OCI-LY7 (cell line): Measurements from ENCODE around the gene MLLT10. TPM values are rescaled to one million over a fixed set of nuclear protein-coding genes. Genes with fewer than 3 reads are reported as not detected.

Experiments used
- BruUV-seq: library from RNA; stranded (reverse); fragments of 400-500 nt; replicated peaks from 2 replicates; lab custom pipeline; 2021; lab: Mats Ljungman, UMichigan
- CTCF ChIA-PET: fragments of 300-600 bp; sonication (Branson Sonifier 250); formaldehyde crosslinking; loops from one replicate; lab custom pipeline; 2022; ENCODE audit warnings: antibody characterized with exemption; ENCODE audit not compliant: unreplicated experiment; lab: Charles Lee
- POLR2A ChIA-PET: fragments of 300-600 bp; sonication (Branson Sonifier 250); formaldehyde crosslinking; loops from one replicate; lab custom pipeline; 2022; ENCODE audit warnings: antibody characterized with exemption; lab: Charles Lee
- DNase-seq: peaks from one replicate; pipeline ENCODE4 v3.0.0-alpha.2; 2015; ENCODE audit warnings: low spot score
- H2AFZ ChIP-seq: fragments of 200-600 bp; sonication (generic), shearing (Covaris generic); 2 replicates; pipeline ENCODE4 v1.6.1; 2014; ENCODE audit warnings: mild to moderate bottlenecking, antibody characterized with exemption, low read length, moderate library complexity
- H3K27ac ChIP-seq: fragments of 200-600 bp; sonication (generic); 2 replicates; pipeline ENCODE4 v1.5.1; 2014; ENCODE audit warnings: mixed run types, low read depth, mild to moderate bottlenecking, moderate library complexity, low read length, inconsistent platforms; ENCODE audit not compliant: poor library complexity, severe bottlenecking
- H3K36me3 ChIP-seq: fragments of 200-600 bp; sonication (generic); 2 replicates; pipeline ENCODE4 v1.6.1; 2014; ENCODE audit warnings: mild to moderate bottlenecking, antibody characterized with exemption, low read length, moderate library complexity, mixed read lengths; ENCODE audit not compliant: insufficient read depth
- H3K4me1 ChIP-seq: fragments of 200-600 bp; sonication (generic); 2 replicates; pipeline ENCODE4 v1.5.1; 2014; ENCODE audit warnings: mild to moderate bottlenecking, low read length; ENCODE audit not compliant: insufficient read depth, poor library complexity, severe bottlenecking
- H3K4me2 ChIP-seq: fragments of 200-600 bp; sonication (generic); 2 replicates; pipeline ENCODE4 v1.6.1; 2014; ENCODE audit warnings: mild to moderate bottlenecking, low read length
- H3K4me3 ChIP-seq: fragments of 200-600 bp; sonication (generic); 2 replicates; pipeline ENCODE4 v1.5.1; 2014; ENCODE audit warnings: mild to moderate bottlenecking, low read depth, low read length; ENCODE audit not compliant: poor library complexity, severe bottlenecking
- H3K79me2 ChIP-seq: fragments of 200-600 bp; sonication (generic); 2 replicates; pipeline ENCODE4 v1.6.1; 2016; ENCODE audit warnings: low read depth, mild to moderate bottlenecking, low read length, moderate library complexity, mixed read lengths; ENCODE audit not compliant: insufficient read depth
- H3K9me2 ChIP-seq: fragments of 200-600 bp; sonication (generic); 2 replicates; pipeline ENCODE4 v1.6.1; 2016; ENCODE audit warnings: mild to moderate bottlenecking, low read length, mixed read lengths; ENCODE audit not compliant: insufficient read depth
- H3K9me3 ChIP-seq: fragments of 200-600 bp; sonication (generic); 2 replicates; pipeline ENCODE4 v1.6.1; 2014; ENCODE audit warnings: mild to moderate bottlenecking, mixed run types, low read length, mixed read lengths
- H4K20me1 ChIP-seq: fragments of 200-600 bp; sonication (generic); 2 replicates; pipeline ENCODE4 v1.6.1; 2014; ENCODE audit warnings: mild to moderate bottlenecking, antibody characterized with exemption, low read length, moderate library complexity, mixed read lengths; ENCODE audit not compliant: insufficient read depth
- EZH2phosphoT487 ChIP-seq: fragments of 200-600 bp; sonication (generic); IDR thresholded peaks from 2 replicates; pipeline ENCODE4 v1.6.1; 2018; ENCODE audit warnings: low read depth, borderline replicate concordance, mild to moderate bottlenecking, mixed run types, antibody characterized with exemption, low read length, moderate library complexity, mixed read lengths
- intact Hi-C: fragments of 100-400 bp; cut with micrococcal nuclease; formaldehyde crosslinking; loops from one replicate; pipeline ENCODE4 v1.10.0; 2022; ENCODE audit not compliant: unreplicated experiment
- total RNA-seq, 2 experiments: library from RNA; depleted of rRNA in 1 of 2; stranded (reverse); fragments of >200 nt in 1 of 2; shearing (Covaris generic) in 1 of 2; gene quantifications; 2 replicates each; pipeline ENCODE4 v1.2.3, GENCODE V29; 2014 to 2022
- TF ChIP-seq, protein P1 (sequence below): fragments of 200-600 bp; sonication (generic); conservative IDR thresholded peaks from 2 replicates; pipeline ENCODE4 v1.5.1; 2014; ENCODE audit warnings: mild to moderate bottlenecking, antibody characterized with exemption, low read length, moderate library complexity, mixed read lengths

Gene MLLT10
- total RNA-seq, 2 experiments from 2014 or later, result 68.4 to 74.0 TPM

DNA sequence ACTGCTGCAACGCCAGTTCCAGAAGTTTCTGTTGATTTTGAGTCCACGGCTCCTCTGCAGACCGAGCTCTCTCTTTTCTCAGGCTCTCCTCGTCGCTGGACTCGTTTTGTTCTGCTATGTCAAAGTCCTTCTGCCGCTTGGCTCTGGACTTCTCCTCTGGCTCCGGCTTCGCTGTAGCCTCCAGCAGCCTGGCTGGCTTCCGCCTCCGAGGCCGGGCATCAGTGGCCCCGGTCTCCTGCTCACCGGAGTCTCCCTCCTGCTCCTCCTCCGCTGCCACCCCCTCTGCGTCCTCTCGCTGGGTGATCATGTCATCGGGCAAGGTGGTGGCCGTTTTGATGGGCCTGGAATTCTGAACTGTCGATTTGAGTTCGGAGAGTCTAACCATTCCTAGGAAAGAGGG, 225.2 kb downstream of the MLLT10 start:
- Histone ChIP-seq H3K79me2 (no peaks in the 10 kb centered on the region), H3K9me3 (no peaks in the 10 kb centered on the region), H3K27ac (no peak overlapping the region), H2AFZ (no peak overlapping the region), H3K4me2 (no peak overlapping the region), H3K9me2 (no peaks in the 10 kb centered on the region), H3K4me1 (no peaks in the 10 kb centered on the region), H3K4me3 (no peak overlapping the region), H4K20me1 (no peaks in the 10 kb centered on the region), H3K36me3 (no peaks in the 10 kb centered on the region)
- ChIA-PET POLR2A (no interaction called here), CTCF (no interaction called here)
- TF ChIP-seq EZH2phosphoT487, result no peak
- TF ChIP-seq, protein P1, sequence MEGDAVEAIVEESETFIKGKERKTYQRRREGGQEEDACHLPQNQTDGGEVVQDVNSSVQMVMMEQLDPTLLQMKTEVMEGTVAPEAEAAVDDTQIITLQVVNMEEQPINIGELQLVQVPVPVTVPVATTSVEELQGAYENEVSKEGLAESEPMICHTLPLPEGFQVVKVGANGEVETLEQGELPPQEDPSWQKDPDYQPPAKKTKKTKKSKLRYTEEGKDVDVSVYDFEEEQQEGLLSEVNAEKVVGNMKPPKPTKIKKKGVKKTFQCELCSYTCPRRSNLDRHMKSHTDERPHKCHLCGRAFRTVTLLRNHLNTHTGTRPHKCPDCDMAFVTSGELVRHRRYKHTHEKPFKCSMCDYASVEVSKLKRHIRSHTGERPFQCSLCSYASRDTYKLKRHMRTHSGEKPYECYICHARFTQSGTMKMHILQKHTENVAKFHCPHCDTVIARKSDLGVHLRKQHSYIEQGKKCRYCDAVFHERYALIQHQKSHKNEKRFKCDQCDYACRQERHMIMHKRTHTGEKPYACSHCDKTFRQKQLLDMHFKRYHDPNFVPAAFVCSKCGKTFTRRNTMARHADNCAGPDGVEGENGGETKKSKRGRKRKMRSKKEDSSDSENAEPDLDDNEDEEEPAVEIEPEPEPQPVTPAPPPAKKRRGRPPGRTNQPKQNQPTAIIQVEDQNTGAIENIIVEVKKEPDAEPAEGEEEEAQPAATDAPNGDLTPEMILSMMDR, result no peak
- no TSS peak for BruUV-seq
- intact Hi-C loops, result no loop called here
- DNase-seq, result no peak

DNA sequence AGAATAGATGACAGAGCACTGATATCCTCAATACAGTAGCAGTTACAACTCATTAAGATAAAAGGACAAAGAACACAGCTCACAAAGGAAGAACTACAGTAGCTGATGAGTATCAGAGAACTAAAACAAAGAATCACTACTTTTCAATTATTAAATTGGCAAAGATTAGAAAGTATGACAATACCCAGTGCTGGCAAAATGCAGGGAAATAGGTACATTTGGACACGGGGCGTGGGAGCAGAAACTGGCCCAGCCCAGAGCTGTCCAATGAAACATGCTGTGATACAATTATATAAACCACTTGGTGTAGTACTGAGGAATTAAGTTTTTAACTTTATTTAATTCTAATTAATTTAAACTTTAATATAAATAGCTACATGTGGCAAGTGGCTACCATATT, 226.3 kb downstream of the MLLT10 start:
- Histone ChIP-seq H3K4me1 (no peaks in the 10 kb centered on the region), H3K4me3 (no peak overlapping the region), H3K36me3 (no peaks in the 10 kb centered on the region), H3K4me2 (no peak overlapping the region), H3K9me2 (no peaks in the 10 kb centered on the region), H2AFZ (no peak overlapping the region), H3K79me2 (no peaks in the 10 kb centered on the region), H4K20me1 (no peaks in the 10 kb centered on the region), H3K9me3 (no peaks in the 10 kb centered on the region), H3K27ac (no peak overlapping the region)
- TF ChIP-seq, protein P1, result no peak
- no peak for DNase-seq
- BruUV-seq, result no TSS peak
- intact Hi-C loops, result no loop called here
- POLR2A ChIA-PET, result interaction anchor here (0.9 to 1.2 kb wide), 2 partner anchors 14 to 228 kb away, joined by 3 to 4 read pairs; no protein-coding TSS in a partner anchor
- CTCF ChIA-PET, result no interaction called here

DNA sequence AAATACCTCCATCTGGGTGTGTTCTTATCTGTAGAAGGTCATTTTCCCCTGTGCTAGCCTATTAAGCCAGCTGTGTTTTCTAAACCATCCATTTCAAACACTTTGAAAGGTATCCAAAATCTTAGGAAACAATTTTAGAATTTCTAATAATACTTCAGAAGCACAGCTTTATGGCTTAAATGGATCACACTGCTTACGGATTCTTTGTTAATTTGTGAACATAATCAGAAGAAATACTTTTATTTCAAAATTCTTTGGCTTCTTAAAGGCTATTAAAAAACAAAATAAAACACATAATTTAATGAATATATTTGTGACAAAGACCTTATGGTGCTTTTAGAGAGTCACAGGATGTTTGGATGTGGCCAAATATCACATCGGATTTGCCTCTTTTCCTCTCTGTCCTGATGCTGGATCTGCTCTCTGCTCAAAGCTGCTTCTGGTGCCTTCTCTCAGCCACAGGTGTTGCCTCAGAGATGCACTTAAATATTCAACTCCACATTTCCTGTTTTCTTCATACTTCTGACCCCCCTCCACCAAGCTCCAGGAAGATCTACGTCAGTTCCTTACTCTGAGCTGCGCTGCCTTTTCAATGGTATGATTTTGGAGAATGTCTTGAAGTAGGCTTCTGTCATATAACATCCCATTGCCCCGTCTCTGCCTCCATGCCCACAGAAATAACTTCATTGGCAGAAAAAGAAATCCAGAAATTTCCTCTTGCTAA, 230.6 kb downstream of the MLLT10 start:
- Histone ChIP-seq H3K4me2 (no peak overlapping the region), H3K79me2 (no peaks in the 10 kb centered on the region), H3K36me3 (no peaks in the 10 kb centered on the region), H3K9me2 (no peaks in the 10 kb centered on the region), H3K27ac (no peak overlapping the region), H3K4me3 (no peak overlapping the region), H3K4me1 (no peaks in the 10 kb centered on the region), H4K20me1 (no peaks in the 10 kb centered on the region), H2AFZ (no peak overlapping the region), H3K9me3 (no peaks in the 10 kb centered on the region)
- BruUV-seq, result no TSS peak
- ChIA-PET POLR2A (interaction anchor here (0.8 kb wide), 1 partner anchor 68 kb away, joined by 4 read pairs; no protein-coding TSS in a partner anchor), CTCF (no interaction called here)
- no peak for DNase-seq
- TF ChIP-seq, protein P1, result no peak
- no peak for TF ChIP-seq EZH2phosphoT487
- intact Hi-C loops, result no loop called here
